ENCODE results near the gene ROBO1.

ROBO1 gene

DNA sequence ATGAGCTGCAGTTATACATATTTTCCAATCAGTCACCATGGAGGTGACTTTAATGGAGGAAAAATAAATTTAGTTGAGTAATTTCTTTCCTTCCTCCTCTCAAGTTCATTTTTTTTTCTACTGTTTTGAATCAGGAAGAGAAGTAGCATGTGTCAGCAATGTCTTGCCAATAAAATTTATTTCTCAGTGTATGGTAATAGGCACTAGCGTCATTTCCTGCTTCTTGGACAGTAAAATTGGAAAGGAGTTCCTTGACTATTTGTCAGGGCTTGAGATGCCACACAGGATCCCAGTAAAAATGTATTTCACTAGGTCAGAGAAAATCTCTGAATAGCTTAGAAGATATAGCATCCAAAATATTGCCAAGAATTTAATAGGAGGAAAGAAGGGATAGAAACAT, 605.9 kb downstream of the ROBO1 start:
- H3K79me2 ChIP-seq (ENCODE audit: insufficient read depth, low read length) = no peaks in the 10 kb centered on the region
- H3K4me3 ChIP-seq (ENCODE audit: low read depth in 1 of 2, low read length in 2 of 2) = no peak overlapping the region
- H4K20me1 ChIP-seq (ENCODE audit: insufficient read depth, low read length) = no peaks in the 10 kb centered on the region
- no peak overlapping the region for H2AFZ ChIP-seq (ENCODE audit: low read depth, low read length)
- H3K27ac ChIP-seq (ENCODE audit: low read length) = no peak overlapping the region
- H3K36me3 ChIP-seq (ENCODE audit: insufficient read depth, low read length) = no peaks in the 10 kb centered on the region
- H3K4me2 ChIP-seq (ENCODE audit: insufficient read depth, low read length) = no peak overlapping the region
- no peaks in the 10 kb centered on the region for H3K27me3 ChIP-seq (ENCODE audit: insufficient read depth, low read length, poor library complexity)
- no peak overlapping the region for H3K9ac ChIP-seq (ENCODE audit: low read depth, low read length)
- TF ChIP-seq EZH2 (IDR thresholded peaks at IDR 0.05; ENCODE audit: borderline replicate concordance, low read depth, low read length, severe bottlenecking) = no peak
- TF ChIP-seq, protein P1, sequence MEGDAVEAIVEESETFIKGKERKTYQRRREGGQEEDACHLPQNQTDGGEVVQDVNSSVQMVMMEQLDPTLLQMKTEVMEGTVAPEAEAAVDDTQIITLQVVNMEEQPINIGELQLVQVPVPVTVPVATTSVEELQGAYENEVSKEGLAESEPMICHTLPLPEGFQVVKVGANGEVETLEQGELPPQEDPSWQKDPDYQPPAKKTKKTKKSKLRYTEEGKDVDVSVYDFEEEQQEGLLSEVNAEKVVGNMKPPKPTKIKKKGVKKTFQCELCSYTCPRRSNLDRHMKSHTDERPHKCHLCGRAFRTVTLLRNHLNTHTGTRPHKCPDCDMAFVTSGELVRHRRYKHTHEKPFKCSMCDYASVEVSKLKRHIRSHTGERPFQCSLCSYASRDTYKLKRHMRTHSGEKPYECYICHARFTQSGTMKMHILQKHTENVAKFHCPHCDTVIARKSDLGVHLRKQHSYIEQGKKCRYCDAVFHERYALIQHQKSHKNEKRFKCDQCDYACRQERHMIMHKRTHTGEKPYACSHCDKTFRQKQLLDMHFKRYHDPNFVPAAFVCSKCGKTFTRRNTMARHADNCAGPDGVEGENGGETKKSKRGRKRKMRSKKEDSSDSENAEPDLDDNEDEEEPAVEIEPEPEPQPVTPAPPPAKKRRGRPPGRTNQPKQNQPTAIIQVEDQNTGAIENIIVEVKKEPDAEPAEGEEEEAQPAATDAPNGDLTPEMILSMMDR (IDR thresholded peaks at IDR 0.05; ENCODE audit: borderline replicate concordance, extremely low read depth, low read length, poor library complexity, severe bottlenecking) = no peak
- no peaks in the 10 kb centered on the region for H3K4me1 ChIP-seq (ENCODE audit: insufficient read depth, low read length)
- no peaks in the 10 kb centered on the region for H3K9me3 ChIP-seq (ENCODE audit: insufficient read depth, low read length, severe bottlenecking)
- ATAC-seq (ENCODE audit: insufficient read depth, low read depth) = no peak
- no peak for DNase-seq

DNA sequence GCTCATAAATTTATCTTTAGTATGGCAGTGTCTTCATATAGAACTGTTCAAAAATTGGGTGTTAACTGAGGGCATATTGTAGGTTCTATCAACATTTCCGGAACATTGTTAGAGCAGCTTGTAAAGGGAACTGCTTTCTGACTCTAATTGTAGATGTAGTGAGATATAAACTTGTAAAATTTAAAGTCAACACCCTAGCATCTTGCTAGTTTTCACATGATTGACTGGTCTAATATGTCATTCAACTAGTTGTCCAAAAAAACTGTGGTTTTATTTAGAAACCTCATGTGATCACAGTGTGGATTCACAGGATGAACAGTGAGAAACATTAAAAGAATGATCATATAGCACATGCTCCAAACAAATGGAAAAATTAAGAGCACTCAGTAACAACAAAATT, 607.4 kb downstream of the ROBO1 start:
- Histone ChIP-seq H2AFZ (ENCODE audit: low read depth, low read length) (no peak overlapping the region), H4K20me1 (ENCODE audit: insufficient read depth, low read length) (no peaks in the 10 kb centered on the region), H3K4me1 (ENCODE audit: insufficient read depth, low read length) (no peaks in the 10 kb centered on the region), H3K36me3 (ENCODE audit: insufficient read depth, low read length) (no peaks in the 10 kb centered on the region), H3K4me3 (ENCODE audit: low read depth in 1 of 2, low read length in 2 of 2) (no peak overlapping the region), H3K9me3 (ENCODE audit: insufficient read depth, low read length, severe bottlenecking) (no peaks in the 10 kb centered on the region), H3K27ac (ENCODE audit: low read length) (no peak overlapping the region), H3K27me3 (ENCODE audit: insufficient read depth, low read length, poor library complexity) (no peaks in the 10 kb centered on the region), H3K9ac (ENCODE audit: low read depth, low read length) (no peak overlapping the region), H3K4me2 (ENCODE audit: insufficient read depth, low read length) (no peak overlapping the region), H3K79me2 (ENCODE audit: insufficient read depth, low read length) (no peaks in the 10 kb centered on the region)
- DNase-seq (no peak), ATAC-seq (ENCODE audit: insufficient read depth, low read depth) (no peak)
- no peak for TF ChIP-seq EZH2 (IDR thresholded peaks at IDR 0.05; ENCODE audit: borderline replicate concordance, low read depth, low read length, severe bottlenecking)
- TF ChIP-seq, protein P1 (IDR thresholded peaks at IDR 0.05; ENCODE audit: borderline replicate concordance, extremely low read depth, low read length, poor library complexity, severe bottlenecking) = no peak

DNA sequence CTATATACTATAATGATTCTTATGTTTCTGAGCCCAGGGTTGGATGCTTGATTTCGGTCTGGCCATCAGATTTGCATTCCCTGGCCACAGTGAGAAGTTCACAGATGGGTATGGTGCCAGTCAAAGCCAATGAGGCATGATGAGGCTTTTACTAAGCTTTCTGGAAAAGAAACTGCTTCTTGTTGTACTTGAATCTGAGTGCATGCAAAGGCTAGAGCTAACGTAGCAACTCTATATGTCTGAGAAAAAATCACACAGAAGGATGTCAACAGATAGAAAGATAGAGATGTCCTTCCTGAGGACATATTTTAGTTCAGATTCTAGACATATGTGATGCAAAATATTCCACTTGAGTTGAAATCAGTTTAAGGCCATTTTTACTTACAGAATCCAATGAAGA, 608.1 kb downstream of the ROBO1 start:
- no peak overlapping the region for H3K4me2 ChIP-seq (ENCODE audit: insufficient read depth, low read length)
- H3K79me2 ChIP-seq (ENCODE audit: insufficient read depth, low read length) = no peaks in the 10 kb centered on the region
- H2AFZ ChIP-seq (ENCODE audit: low read depth, low read length) = no peak overlapping the region
- H3K9ac ChIP-seq (ENCODE audit: low read depth, low read length) = no peak overlapping the region
- H3K27ac ChIP-seq (ENCODE audit: low read length) = no peak overlapping the region
- no peaks in the 10 kb centered on the region for H3K36me3 ChIP-seq (ENCODE audit: insufficient read depth, low read length)
- no peaks in the 10 kb centered on the region for H4K20me1 ChIP-seq (ENCODE audit: insufficient read depth, low read length)
- no peak overlapping the region for H3K4me3 ChIP-seq (ENCODE audit: low read depth in 1 of 2, low read length in 2 of 2)
- no peak for TF ChIP-seq EZH2 (IDR thresholded peaks at IDR 0.05; ENCODE audit: borderline replicate concordance, low read depth, low read length, severe bottlenecking)
- TF ChIP-seq, protein P1 (IDR thresholded peaks at IDR 0.05; ENCODE audit: borderline replicate concordance, extremely low read depth, low read length, poor library complexity, severe bottlenecking) = no peak
- no peaks in the 10 kb centered on the region for H3K9me3 ChIP-seq (ENCODE audit: insufficient read depth, low read length, severe bottlenecking)
- H3K4me1 ChIP-seq (ENCODE audit: insufficient read depth, low read length) = no peaks in the 10 kb centered on the region
- no peaks in the 10 kb centered on the region for H3K27me3 ChIP-seq (ENCODE audit: insufficient read depth, low read length, poor library complexity)
- ATAC-seq (ENCODE audit: insufficient read depth, low read depth) (no peak), DNase-seq (no peak)

DNA sequence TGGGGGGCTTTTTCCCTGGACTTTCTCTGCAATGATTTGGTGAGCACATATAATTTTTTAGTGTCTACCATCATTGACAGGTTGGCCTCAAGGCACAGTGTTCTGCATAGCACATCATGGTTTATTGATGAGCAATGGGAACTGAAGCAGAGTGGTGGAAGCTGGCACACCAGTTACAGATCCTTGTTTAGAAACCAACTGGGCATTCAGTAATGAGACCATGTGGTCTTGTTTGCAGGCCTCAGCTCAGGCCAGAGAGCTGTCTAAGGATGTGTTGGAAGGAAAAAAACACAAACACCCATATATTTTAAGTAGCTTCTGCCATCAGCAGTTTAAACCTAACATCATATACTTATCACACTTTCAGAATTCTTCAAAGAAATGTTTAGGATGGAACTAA, 610.6 kb downstream of the ROBO1 start:
- H3K9me3 ChIP-seq (ENCODE audit: insufficient read depth, low read length, severe bottlenecking) = no peaks in the 10 kb centered on the region
- no peaks in the 10 kb centered on the region for H3K36me3 ChIP-seq (ENCODE audit: insufficient read depth, low read length)
- no peak overlapping the region for H3K4me2 ChIP-seq (ENCODE audit: insufficient read depth, low read length)
- H3K4me3 ChIP-seq (ENCODE audit: low read depth in 1 of 2, low read length in 2 of 2) = no peak overlapping the region
- no peaks in the 10 kb centered on the region for H3K4me1 ChIP-seq (ENCODE audit: insufficient read depth, low read length)
- H4K20me1 ChIP-seq (ENCODE audit: insufficient read depth, low read length) = no peaks in the 10 kb centered on the region
- TF ChIP-seq, protein P1 (IDR thresholded peaks at IDR 0.05; ENCODE audit: borderline replicate concordance, extremely low read depth, low read length, poor library complexity, severe bottlenecking) = no peak
- TF ChIP-seq EZH2 (IDR thresholded peaks at IDR 0.05; ENCODE audit: borderline replicate concordance, low read depth, low read length, severe bottlenecking) = no peak
- H3K79me2 ChIP-seq (ENCODE audit: insufficient read depth, low read length) = no peaks in the 10 kb centered on the region
- ATAC-seq (ENCODE audit: insufficient read depth, low read depth) (no peak), DNase-seq (no peak)
- no peak overlapping the region for H3K27ac ChIP-seq (ENCODE audit: low read length)
- no peak overlapping the region for H3K9ac ChIP-seq (ENCODE audit: low read depth, low read length)
- H3K27me3 ChIP-seq (ENCODE audit: insufficient read depth, low read length, poor library complexity) = no peaks in the 10 kb centered on the region
- no peak overlapping the region for H2AFZ ChIP-seq (ENCODE audit: low read depth, low read length)
